HG02852 (cell line): ENCODE data around the gene PLEKHS1.
A peak's percentile ranks its signal among the peaks of the same experiment; 100 is the strongest.

Experiments
- ATAC-seq: cut with Tn5 transposase; IDR thresholded peaks from one replicate; pipeline ENCODE4 v1.9.1; 2021; ENCODE audit warnings: mild to moderate bottlenecking, moderate library complexity; ENCODE audit not compliant: unreplicated experiment

PLEKHS1 gene

GRCh38 chr10:113751181-113751732 is at the start of gene PLEKHS1:
TSS of gene PLEKHS1 (plus strand) at chr10:113751682. CDS start at chr10:113755278, 3,596 bp downstream.
- ATAC-seq, result no peak

GRCh38 chr10:113704637-113705343 is 46.7 kb upstream of the PLEKHS1 start:
- ATAC-seq, result no peak

- no peak for ATAC-seq
Measured at GRCh38 chr10:113705344-113705652, 46.2 kb upstream of the PLEKHS1 start.

- no peak for ATAC-seq
Measured at GRCh38 chr10:113706623-113707022, 44.9 kb upstream of the PLEKHS1 start.

GRCh38 chr10:113708640-113709039 is 42.8 kb upstream of the PLEKHS1 start:
- no peak for ATAC-seq

- ATAC-seq, result no peak
Measured at GRCh38 chr10:113709221-113709838, 42.2 kb upstream of the PLEKHS1 start.

GRCh38 chr10:113711142-113711541 is 40.3 kb upstream of the PLEKHS1 start:
- ATAC-seq, result no peak

GRCh38 chr10:113712024-113712423 is 39.5 kb upstream of the PLEKHS1 start:
- ATAC-seq, result no peak

- no peak for ATAC-seq
Measured at GRCh38 chr10:113712755-113713639, 38.5 kb upstream of the PLEKHS1 start.

- no peak for ATAC-seq
Measured at GRCh38 chr10:113713640-113713982, 37.9 kb upstream of the PLEKHS1 start.

- ATAC-seq, result no peak
Measured at GRCh38 chr10:113716109-113716910, 35.2 kb upstream of the PLEKHS1 start.

- ATAC-seq, result no peak
Measured at GRCh38 chr10:113718969-113719822, 32.3 kb upstream of the PLEKHS1 start.

GRCh38 chr10:113720386-113720785 is 31.1 kb upstream of the PLEKHS1 start:
- ATAC-seq, result no peak

GRCh38 chr10:113732160-113732881 is 19.2 kb upstream of the PLEKHS1 start:
- ATAC-seq, result no peak

- ATAC-seq, result no peak
Measured at GRCh38 chr10:113732966-113733365, 18.5 kb upstream of the PLEKHS1 start.

GRCh38 chr10:113733635-113734034 is 17.8 kb upstream of the PLEKHS1 start:
- no peak for ATAC-seq

- peak; percentile 63 for ATAC-seq
Measured at GRCh38 chr10:113735913-113736312, 15.6 kb upstream of the PLEKHS1 start.

GRCh38 chr10:113736576-113736975 is 14.9 kb upstream of the PLEKHS1 start:
- no peak for ATAC-seq

GRCh38 chr10:113739031-113739430 is 12.5 kb upstream of the PLEKHS1 start:
- ATAC-seq, result no peak
